ENCODE data around the gene POR. TPM values are rescaled to one million over a fixed set of nuclear protein-coding genes. Genes with fewer than 3 reads are reported as not detected.

The POR gene
- total and polyA plus RNA-seq, 2 of the 13 experiments (the other 11 are each of a cell fraction or from before 2014, with no cell fraction given), result 145 to 266 TPM

DNA sequence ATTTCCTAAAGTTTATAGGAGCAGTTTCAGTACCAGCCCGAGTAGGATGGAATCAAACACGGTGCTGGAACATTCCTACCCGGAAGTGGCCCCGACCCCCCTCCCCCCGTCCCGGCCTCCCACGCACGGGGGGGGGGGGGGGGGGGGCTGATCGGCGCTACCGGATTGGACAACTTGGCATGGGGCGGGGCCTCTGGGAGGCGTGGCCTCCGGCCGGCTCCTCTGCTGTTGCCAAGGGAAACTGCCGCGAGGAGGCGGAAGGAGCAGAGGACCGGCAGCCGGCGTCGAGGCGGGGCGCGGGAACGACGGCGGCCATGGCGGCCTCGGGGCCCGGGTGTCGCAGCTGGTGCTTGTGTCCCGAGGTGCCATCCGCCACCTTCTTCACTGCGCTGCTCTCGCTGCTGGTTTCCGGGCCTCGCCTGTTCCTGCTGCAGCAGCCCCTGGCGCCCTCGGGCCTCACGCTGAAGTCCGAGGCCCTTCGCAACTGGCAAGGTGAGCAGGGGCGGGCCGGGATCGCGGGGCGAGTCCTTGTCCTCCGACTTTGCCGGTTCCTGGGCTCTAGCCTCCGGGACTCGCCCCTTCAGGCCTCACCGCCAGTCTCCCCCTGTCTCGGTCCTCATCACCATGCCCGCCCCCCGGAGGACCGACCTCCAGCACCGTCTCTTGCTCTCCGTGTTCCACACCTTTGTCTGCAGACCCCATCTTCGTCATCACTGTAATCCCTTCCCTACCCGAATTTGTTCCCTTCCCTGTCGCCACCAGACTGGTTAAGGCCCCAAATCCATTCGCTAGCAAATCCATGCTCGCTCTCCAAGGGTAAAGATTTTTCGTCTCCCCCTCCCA lies 36.0 kb upstream of the POR start, which contains the start of gene RHBDD2 (continued):
- TF ChIP-seq, protein P1, sequence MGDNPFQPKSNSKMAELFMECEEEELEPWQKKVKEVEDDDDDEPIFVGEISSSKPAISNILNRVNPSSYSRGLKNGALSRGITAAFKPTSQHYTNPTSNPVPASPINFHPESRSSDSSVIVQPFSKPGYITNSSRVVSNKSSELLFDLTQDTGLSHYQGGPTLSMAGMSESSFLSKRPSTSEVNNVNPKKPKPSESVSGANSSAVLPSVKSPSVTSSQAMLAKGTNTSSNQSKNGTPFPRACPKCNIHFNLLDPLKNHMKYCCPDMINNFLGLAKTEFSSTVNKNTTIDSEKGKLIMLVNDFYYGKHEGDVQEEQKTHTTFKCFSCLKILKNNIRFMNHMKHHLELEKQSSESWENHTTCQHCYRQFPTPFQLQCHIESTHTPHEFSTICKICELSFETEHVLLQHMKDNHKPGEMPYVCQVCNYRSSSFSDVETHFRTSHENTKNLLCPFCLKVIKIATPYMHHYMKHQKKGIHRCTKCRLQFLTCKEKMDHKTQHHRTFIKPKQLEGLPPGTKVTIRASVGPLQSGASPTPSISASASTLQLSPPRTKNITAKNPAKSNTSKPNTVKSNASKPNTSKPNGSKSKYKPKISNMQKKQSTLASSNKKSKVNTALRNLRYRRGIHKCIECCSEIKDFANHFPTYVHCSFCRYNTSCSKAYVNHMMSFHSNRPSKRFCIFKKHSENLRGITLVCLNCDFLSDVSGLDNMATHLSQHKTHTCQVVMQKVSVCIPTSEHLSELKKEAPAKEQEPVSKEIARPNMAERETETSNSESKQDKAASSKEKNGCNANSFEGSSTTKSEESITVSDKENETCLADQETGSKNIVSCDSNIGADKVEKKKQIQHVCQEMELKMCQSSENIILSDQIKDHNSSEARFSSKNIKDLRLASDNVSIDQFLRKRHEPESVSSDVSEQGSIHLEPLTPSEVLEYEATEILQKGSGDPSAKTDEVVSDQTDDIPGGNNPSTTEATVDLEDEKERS (CRISPR knock-in tag; IDR thresholded peaks at IDR 0.05), result peak; percentile 71; the same call in 1 of the 2 replicates
- peak; percentile 34; the same call in 1 of the 2 replicates for TF ChIP-seq ZMYM3 (CRISPR knock-in tag; IDR thresholded peaks at IDR 0.05)
- TF ChIP-seq RBM39 (IDR thresholded peaks at IDR 0.05; ENCODE audit: low read depth, low read length, poor library complexity, severe bottlenecking), result no peak
- no peak for TF ChIP-seq ZNF329 (CRISPR knock-in tag; IDR thresholded peaks at IDR 0.05; ENCODE audit: low read depth)
- 0 out of 2 replicates have a peak, but pooled peaks have one; percentile 17 for TF ChIP-seq ZNF629 (CRISPR knock-in tag; conservative IDR thresholded peaks at IDR 0.05)
- no peak for TF ChIP-seq U2AF1 (optimal IDR thresholded peaks at IDR 0.05; ENCODE audit: low read depth, low read length)
- no peak for TF ChIP-seq NR3C1 (CRISPR knock-in tag; IDR thresholded peaks at IDR 0.05)
- TF ChIP-seq CEBPZ (IDR thresholded peaks at IDR 0.05; ENCODE audit: low read length), result no peak
- 0 out of 2 replicates have a peak, but pooled peaks have one; percentile 76 for TF ChIP-seq ZNF607 (CRISPR knock-in tag; IDR thresholded peaks at IDR 0.05; ENCODE audit: borderline replicate concordance)
- no peak for TF ChIP-seq ZNF230 (CRISPR knock-in tag; IDR thresholded peaks at IDR 0.05)
- peak; percentile 84 for TF ChIP-seq ELF3 (CRISPR knock-in tag; IDR thresholded peaks at IDR 0.05)
- peak; percentile 86; the same call in 1 of the 2 replicates for TF ChIP-seq ZFP91 (CRISPR knock-in tag; IDR thresholded peaks at IDR 0.05; ENCODE audit: borderline replicate concordance)
- no peak for TF ChIP-seq CCDC6 (CRISPR knock-in tag; IDR thresholded peaks at IDR 0.05)
- TF ChIP-seq TCF12 (IDR thresholded peaks at IDR 0.05), result no peak
- TF ChIP-seq TCF12 (CRISPR knock-in tag; IDR thresholded peaks at IDR 0.05), result peak; percentile 57; the same call in 1 of the 2 replicates
- TF ChIP-seq, protein P2, sequence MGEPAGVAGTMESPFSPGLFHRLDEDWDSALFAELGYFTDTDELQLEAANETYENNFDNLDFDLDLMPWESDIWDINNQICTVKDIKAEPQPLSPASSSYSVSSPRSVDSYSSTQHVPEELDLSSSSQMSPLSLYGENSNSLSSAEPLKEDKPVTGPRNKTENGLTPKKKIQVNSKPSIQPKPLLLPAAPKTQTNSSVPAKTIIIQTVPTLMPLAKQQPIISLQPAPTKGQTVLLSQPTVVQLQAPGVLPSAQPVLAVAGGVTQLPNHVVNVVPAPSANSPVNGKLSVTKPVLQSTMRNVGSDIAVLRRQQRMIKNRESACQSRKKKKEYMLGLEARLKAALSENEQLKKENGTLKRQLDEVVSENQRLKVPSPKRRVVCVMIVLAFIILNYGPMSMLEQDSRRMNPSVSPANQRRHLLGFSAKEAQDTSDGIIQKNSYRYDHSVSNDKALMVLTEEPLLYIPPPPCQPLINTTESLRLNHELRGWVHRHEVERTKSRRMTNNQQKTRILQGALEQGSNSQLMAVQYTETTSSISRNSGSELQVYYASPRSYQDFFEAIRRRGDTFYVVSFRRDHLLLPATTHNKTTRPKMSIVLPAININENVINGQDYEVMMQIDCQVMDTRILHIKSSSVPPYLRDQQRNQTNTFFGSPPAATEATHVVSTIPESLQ (CRISPR knock-in tag; conservative IDR thresholded peaks at IDR 0.05), result no peak
